ENCODE results near the gene STK32C. TPM values are rescaled to one million over a fixed set of nuclear protein-coding genes. Genes with fewer than 3 reads are reported as not detected.

The STK32C gene
- total RNA-seq, 1 donor from 2014 or later = 69.2 TPM

GRCh38 chr10:132175408-132175807 is 132.3 kb downstream of the STK32C start:
- Mint-ChIP-seq H3K27ac (ENCODE audit: unreplicated experiment) (no peak overlapping the region), H3K27me3 (ENCODE audit: unreplicated experiment) (peaks cover 18% of the 10 kb centered on the region), H3K9me3 (ENCODE audit: unreplicated experiment) (peaks cover 18% of the 10 kb centered on the region), H3K36me3 (ENCODE audit: unreplicated experiment) (no peaks in the 10 kb centered on the region), H3K4me1 (ENCODE audit: low read depth, unreplicated experiment) (peaks cover 31% of the 10 kb centered on the region), H3K4me3 (ENCODE audit: unreplicated experiment) (no peak overlapping the region)
- no peak for TF ChIP-seq CTCF (IDR thresholded peaks at IDR 0.05; ENCODE audit: partially characterized antibody, unreplicated experiment)
- peak; percentile 15 for DNase-seq

GRCh38 chr10:132174237-132174636 is 133.5 kb downstream of the STK32C start:
- TF ChIP-seq CTCF (IDR thresholded peaks at IDR 0.05; ENCODE audit: partially characterized antibody, unreplicated experiment) = no peak
- Mint-ChIP-seq H3K27me3 (ENCODE audit: unreplicated experiment) (peaks cover 18% of the 10 kb centered on the region), H3K9me3 (ENCODE audit: unreplicated experiment) (peaks cover 18% of the 10 kb centered on the region), H3K36me3 (ENCODE audit: unreplicated experiment) (no peaks in the 10 kb centered on the region), H3K4me1 (ENCODE audit: low read depth, unreplicated experiment) (peaks cover 31% of the 10 kb centered on the region), H3K27ac (ENCODE audit: unreplicated experiment) (no peak overlapping the region), H3K4me3 (ENCODE audit: unreplicated experiment) (no peak overlapping the region)
- DNase-seq = no peak

- Mint-ChIP-seq H3K27me3 (ENCODE audit: unreplicated experiment) (peaks cover 15% of the 10 kb centered on the region), H3K4me3 (ENCODE audit: unreplicated experiment) (no peak overlapping the region), H3K27ac (ENCODE audit: unreplicated experiment) (no peak overlapping the region), H3K4me1 (ENCODE audit: low read depth, unreplicated experiment) (peaks cover 31% of the 10 kb centered on the region), H3K9me3 (ENCODE audit: unreplicated experiment) (peaks cover 18% of the 10 kb centered on the region), H3K36me3 (ENCODE audit: unreplicated experiment) (no peaks in the 10 kb centered on the region)
- DNase-seq = peak; percentile 8
- no peak for TF ChIP-seq CTCF (IDR thresholded peaks at IDR 0.05; ENCODE audit: partially characterized antibody, unreplicated experiment)
Observed at GRCh38 chr10:132173185-132173584, 134.6 kb downstream of the STK32C start.

- H3K27me3 Mint-ChIP-seq (ENCODE audit: unreplicated experiment) = peaks cover 12% of the 10 kb centered on the region
- H3K36me3 Mint-ChIP-seq (ENCODE audit: unreplicated experiment) = no peaks in the 10 kb centered on the region
- DNase-seq = peak; percentile 52
- TF ChIP-seq CTCF (IDR thresholded peaks at IDR 0.05; ENCODE audit: partially characterized antibody, unreplicated experiment) = no peak
- H3K9me3 Mint-ChIP-seq (ENCODE audit: unreplicated experiment) = peaks cover 17% of the 10 kb centered on the region
- no peak overlapping the region for H3K27ac Mint-ChIP-seq (ENCODE audit: unreplicated experiment)
- peaks cover 23% of the 10 kb centered on the region for H3K4me1 Mint-ChIP-seq (ENCODE audit: low read depth, unreplicated experiment)
- no peak overlapping the region for H3K4me3 Mint-ChIP-seq (ENCODE audit: unreplicated experiment)
Observed at GRCh38 chr10:132172091-132173066, 135.4 kb downstream of the STK32C start.

Data from glutamatergic neuron (in vitro differentiated cells).